ENCODE data around the gene IL34. TPM values are rescaled to one million over a fixed set of nuclear protein-coding genes. Genes with fewer than 3 reads are reported as not detected.
A peak's percentile ranks its signal among the peaks of the same experiment; 100 is the strongest.

IL34 gene
- polyA plus RNA-seq, 1 donor (not counting 4 experiments of a cell fraction or from before 2014, with no cell fraction given), result 0.08 TPM

- DNase-seq (ENCODE audit: low read depth, low spot score), result no peak
- FAIRE-seq, result no peak
- H2AFZ ChIP-seq (ENCODE audit: control insufficient read depth, low read length), result no peak overlapping the region
- peaks cover 78% of the 10 kb centered on the region for H3K4me1 ChIP-seq (ENCODE audit: control insufficient read depth, extremely low read depth, insufficient read depth, low read length)
- H3K36me3 ChIP-seq (ENCODE audit: control insufficient read depth in 2 of 2, extremely low read depth in 1 of 2, insufficient read depth in 2 of 2, low read length in 2 of 2), result peaks cover 1 to 4% of the 10 kb centered on the region in 2 experiments
- H3K9ac ChIP-seq (ENCODE audit: control insufficient read depth, extremely low read depth, insufficient read depth, low read length), result no peak overlapping the region
- no peak overlapping the region for H3K4me3 ChIP-seq (ENCODE audit: control insufficient read depth in 2 of 3, extremely low read depth in 1 of 3, insufficient read depth in 2 of 3, low read depth in 1 of 3, low read length in 3 of 3)
- H3K27ac ChIP-seq (ENCODE audit: control insufficient read depth, insufficient read depth, low read length), result no peak overlapping the region
- no peaks in the 10 kb centered on the region for H3K27me3 ChIP-seq (ENCODE audit: control insufficient read depth, extremely low read depth, insufficient read depth, low read length)
- no peaks in the 10 kb centered on the region for H3K9me1 ChIP-seq (ENCODE audit: control insufficient read depth, extremely low read depth, insufficient read depth, low read length)
- H3K9me3 ChIP-seq (ENCODE audit: control insufficient read depth, low read depth, low read length), result no peaks in the 10 kb centered on the region
- TF ChIP-seq CTCF (optimal IDR thresholded peaks at IDR 0.05 in 1 of 3, IDR thresholded peaks at IDR 0.05 in 1 of 3, conservative IDR thresholded peaks at IDR 0.05 in 1 of 3; ENCODE audit: extremely low read depth in 1 of 3, insufficient read depth in 2 of 3, low read length in 3 of 3) (no peak), EZH2 (IDR thresholded peaks at IDR 0.05; ENCODE audit: low read length) (no peak)
- no peaks in the 10 kb centered on the region for H3K79me2 ChIP-seq (ENCODE audit: control insufficient read depth, insufficient read depth, low read length)
- no peak overlapping the region for H3K4me2 ChIP-seq (ENCODE audit: control insufficient read depth, extremely low read depth, insufficient read depth, low read depth, low read length)
- dilution Hi-C loops (cut with MboI; ENCODE audit: extremely low pct_ligation_motif_present, low sequenced_read_pairs), result no loop called here
- H4K20me1 ChIP-seq (ENCODE audit: control insufficient read depth, extremely low read depth, insufficient read depth, low read length), result no peaks in the 10 kb centered on the region
Measured at GRCh38 chr16:70696355-70696754, 50.0 kb downstream of the IL34 start.

- DNase-seq (ENCODE audit: low read depth, low spot score), result no peak
- H3K4me1 ChIP-seq (ENCODE audit: control insufficient read depth, extremely low read depth, insufficient read depth, low read length), result peaks cover 84% of the 10 kb centered on the region
- FAIRE-seq, result peak; percentile 64
- H3K9me1 ChIP-seq (ENCODE audit: control insufficient read depth, extremely low read depth, insufficient read depth, low read length), result no peaks in the 10 kb centered on the region
- H3K79me2 ChIP-seq (ENCODE audit: control insufficient read depth, insufficient read depth, low read length), result no peaks in the 10 kb centered on the region
- H3K9me3 ChIP-seq (ENCODE audit: control insufficient read depth, low read depth, low read length), result no peaks in the 10 kb centered on the region
- no peaks in the 10 kb centered on the region for H3K27me3 ChIP-seq (ENCODE audit: control insufficient read depth, extremely low read depth, insufficient read depth, low read length)
- H3K27ac ChIP-seq (ENCODE audit: control insufficient read depth, insufficient read depth, low read length), result no peak overlapping the region
- H4K20me1 ChIP-seq (ENCODE audit: control insufficient read depth, extremely low read depth, insufficient read depth, low read length), result no peaks in the 10 kb centered on the region
- no peak overlapping the region for H2AFZ ChIP-seq (ENCODE audit: control insufficient read depth, low read length)
- H3K36me3 ChIP-seq (ENCODE audit: control insufficient read depth in 2 of 2, extremely low read depth in 1 of 2, insufficient read depth in 2 of 2, low read length in 2 of 2), result peaks cover 1 to 4% of the 10 kb centered on the region in 2 experiments
- dilution Hi-C loops (cut with MboI; ENCODE audit: extremely low pct_ligation_motif_present, low sequenced_read_pairs), result no loop called here
- H3K4me3 ChIP-seq (ENCODE audit: control insufficient read depth in 2 of 3, extremely low read depth in 1 of 3, insufficient read depth in 2 of 3, low read depth in 1 of 3, low read length in 3 of 3), result no peak overlapping the region
- no peak for TF ChIP-seq EZH2 (IDR thresholded peaks at IDR 0.05; ENCODE audit: low read length)
- TF ChIP-seq CTCF (optimal IDR thresholded peaks at IDR 0.05 in 1 of 3, IDR thresholded peaks at IDR 0.05 in 1 of 3, conservative IDR thresholded peaks at IDR 0.05 in 1 of 3; ENCODE audit: extremely low read depth in 1 of 3, insufficient read depth in 2 of 3, low read length in 3 of 3), result no peak
- peak overlapping the region; percentile 22 for H3K9ac ChIP-seq (ENCODE audit: control insufficient read depth, extremely low read depth, insufficient read depth, low read length)
- peak overlapping the region; percentile 35 for H3K4me2 ChIP-seq (ENCODE audit: control insufficient read depth, extremely low read depth, insufficient read depth, low read depth, low read length)
Measured at GRCh38 chr16:70696952-70697593, 50.7 kb downstream of the IL34 start.
